Peyer's patch (tissue), 4 donors: ENCODE results near the gene RPAP3. TPM values are rescaled to one million over a fixed set of nuclear protein-coding genes. Genes with fewer than 3 reads are reported as not detected.

Experiments
- DNase-seq, 3 donors: peaks; one replicate each; pipeline ENCODE4 v3.0.0-alpha.2; 2017 to 2019
- H3K27ac ChIP-seq, 4 donors: fragments of 200-600 bp; sonication (generic); one replicate each; pipeline ENCODE4 v1.5.1; 2016 to 2019
- H3K27me3 ChIP-seq, 2 donors: fragments of 200-600 bp; sonication (generic); one replicate each; pipeline ENCODE4 v1.5.1; 2019
- H3K36me3 ChIP-seq, 3 donors: fragments of 200-600 bp; sonication (generic); one replicate each; pipeline ENCODE4 v1.5.1; 2016 to 2019
- H3K4me1 ChIP-seq, 4 donors: fragments of 200-600 bp; sonication (generic); one replicate each; pipeline ENCODE4 v1.5.1; 2016 to 2019
- H3K4me3 ChIP-seq, 4 donors: fragments of 200-600 bp; sonication (generic); 1 replicate in 3 of 4; 2 replicates in 1 of 4; pipeline ENCODE4 v1.5.1; 2016 to 2019; ENCODE audit warnings: mild to moderate bottlenecking in 1 of 4
- H3K9me3 ChIP-seq, 4 donors: fragments of 200-600 bp; sonication (generic); one replicate each; pipeline ENCODE4 v1.5.1; 2016 to 2019; ENCODE audit warnings: mild to moderate bottlenecking in 1 of 4
- POLR2A ChIP-seq, 2 donors: fragments of 450-650 bp; IDR thresholded peaks; one replicate each; pipeline ENCODE4 v1.5.1; 2017; ENCODE audit warnings: antibody characterized with exemption in 2 of 2, mild to moderate bottlenecking in 2 of 2, moderate library complexity in 2 of 2
- total RNA-seq, 4 donors: library from RNA; depleted of rRNA; stranded (reverse); fragments of >200 nt; gene quantifications; one replicate each; pipeline ENCODE4 v1.1.0, GENCODE V29; 2016
- TF ChIP-seq, protein P1 (sequence below), 6 experiments: fragments of 450-650 bp in 4 of 6; fragments of 200-600 bp in 2 of 6; sonication (generic) in 1 of 6; IDR thresholded peaks; one replicate each; pipeline ENCODE4 v1.5.1; 2017 to 2019; ENCODE audit warnings: antibody characterized with exemption in 6 of 6, mild to moderate bottlenecking in 3 of 6, moderate library complexity in 1 of 6

RPAP3 gene
- total RNA-seq, 4 donors from 2014 or later: 5.4 to 33.8 (median 13.3) TPM

DNA sequence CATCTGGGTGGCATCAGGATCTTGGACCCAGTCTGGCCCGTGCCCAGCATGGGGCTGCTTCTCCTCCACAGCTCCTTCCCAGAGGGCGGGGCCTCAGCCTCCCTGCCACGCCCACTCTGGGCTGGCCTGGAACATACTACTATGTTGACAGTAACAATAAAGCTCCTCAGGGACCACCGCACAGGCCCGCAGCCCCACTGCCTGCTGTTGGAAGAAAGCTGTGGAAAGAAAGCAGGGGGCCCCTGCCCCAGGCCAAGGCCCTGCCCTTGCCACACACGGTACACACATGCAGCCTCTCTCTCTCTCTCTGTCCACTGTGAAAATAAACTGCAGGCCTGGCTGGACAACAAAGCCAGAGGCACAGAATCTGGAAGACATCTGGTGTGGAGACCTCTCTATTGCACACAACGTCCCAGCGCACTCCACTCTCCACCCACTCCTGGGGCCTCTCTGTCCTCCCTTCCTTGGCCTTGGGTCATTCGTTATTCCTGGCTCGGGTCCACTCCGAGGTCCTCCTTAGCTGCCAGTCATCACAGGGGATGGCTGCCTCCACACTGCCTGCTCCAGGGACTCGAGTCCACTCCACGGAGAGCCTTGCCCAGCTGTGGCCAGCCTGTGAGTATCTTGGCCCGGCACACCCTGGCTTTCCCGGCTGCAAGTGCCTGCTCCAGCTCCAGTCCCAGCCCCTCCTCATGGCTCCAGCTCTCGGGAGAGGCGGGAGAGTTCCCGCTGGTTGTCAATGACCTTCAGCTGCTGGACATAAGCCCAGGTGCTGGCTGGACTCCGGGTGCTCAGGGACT, 31.2 kb upstream of the RPAP3 start:
- DNase-seq: peak in 1 of 3 donors; percentile 71
- Histone ChIP-seq H3K4me1 (peaks cover 3 to 55% (median 24%) of the 10 kb centered on the region in 4 donors), H3K9me3 (no peaks in the 10 kb centered on the region), H3K4me3 (no peak overlapping the region), H3K36me3 (no peaks in the 10 kb centered on the region), H3K27me3 (no peaks in the 10 kb centered on the region), H3K27ac (peak overlapping the region; percentile 59 to 74 (median 66))
- TF ChIP-seq, protein P1, sequence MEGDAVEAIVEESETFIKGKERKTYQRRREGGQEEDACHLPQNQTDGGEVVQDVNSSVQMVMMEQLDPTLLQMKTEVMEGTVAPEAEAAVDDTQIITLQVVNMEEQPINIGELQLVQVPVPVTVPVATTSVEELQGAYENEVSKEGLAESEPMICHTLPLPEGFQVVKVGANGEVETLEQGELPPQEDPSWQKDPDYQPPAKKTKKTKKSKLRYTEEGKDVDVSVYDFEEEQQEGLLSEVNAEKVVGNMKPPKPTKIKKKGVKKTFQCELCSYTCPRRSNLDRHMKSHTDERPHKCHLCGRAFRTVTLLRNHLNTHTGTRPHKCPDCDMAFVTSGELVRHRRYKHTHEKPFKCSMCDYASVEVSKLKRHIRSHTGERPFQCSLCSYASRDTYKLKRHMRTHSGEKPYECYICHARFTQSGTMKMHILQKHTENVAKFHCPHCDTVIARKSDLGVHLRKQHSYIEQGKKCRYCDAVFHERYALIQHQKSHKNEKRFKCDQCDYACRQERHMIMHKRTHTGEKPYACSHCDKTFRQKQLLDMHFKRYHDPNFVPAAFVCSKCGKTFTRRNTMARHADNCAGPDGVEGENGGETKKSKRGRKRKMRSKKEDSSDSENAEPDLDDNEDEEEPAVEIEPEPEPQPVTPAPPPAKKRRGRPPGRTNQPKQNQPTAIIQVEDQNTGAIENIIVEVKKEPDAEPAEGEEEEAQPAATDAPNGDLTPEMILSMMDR (IDR thresholded peaks at IDR 0.05): no peak

DNA sequence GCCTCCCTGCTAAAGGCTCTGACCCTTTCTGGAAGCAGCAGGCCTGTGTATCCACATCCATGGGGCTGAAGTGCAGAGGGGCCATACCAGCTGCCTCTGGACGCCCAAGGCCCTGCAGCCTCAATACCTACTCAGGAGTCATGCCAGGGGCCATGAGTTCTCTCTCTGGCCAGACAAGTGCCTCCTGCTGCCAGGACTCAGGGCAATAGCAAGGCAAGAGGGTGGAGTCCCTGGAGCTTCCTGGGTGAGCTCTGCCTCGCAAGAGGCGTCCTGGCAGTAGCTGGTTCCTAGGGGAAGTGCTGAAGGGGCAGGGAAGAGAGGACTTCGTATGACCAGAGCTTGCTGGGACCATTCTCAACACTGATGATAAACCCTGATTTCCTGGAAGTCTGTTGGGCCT, 30.4 kb upstream of the RPAP3 start:
- no peak for TF ChIP-seq POLR2A (IDR thresholded peaks at IDR 0.05)
- TF ChIP-seq, protein P1 (IDR thresholded peaks at IDR 0.05): no peak
- Histone ChIP-seq H3K27ac (peak overlapping the region; percentile 59 to 74 (median 66)), H3K4me1 (peaks cover 3 to 52% (median 21%) of the 10 kb centered on the region in 4 donors), H3K27me3 (no peaks in the 10 kb centered on the region), H3K4me3 (no peak overlapping the region), H3K36me3 (no peaks in the 10 kb centered on the region), H3K9me3 (no peaks in the 10 kb centered on the region)
- no peak for DNase-seq

DNA sequence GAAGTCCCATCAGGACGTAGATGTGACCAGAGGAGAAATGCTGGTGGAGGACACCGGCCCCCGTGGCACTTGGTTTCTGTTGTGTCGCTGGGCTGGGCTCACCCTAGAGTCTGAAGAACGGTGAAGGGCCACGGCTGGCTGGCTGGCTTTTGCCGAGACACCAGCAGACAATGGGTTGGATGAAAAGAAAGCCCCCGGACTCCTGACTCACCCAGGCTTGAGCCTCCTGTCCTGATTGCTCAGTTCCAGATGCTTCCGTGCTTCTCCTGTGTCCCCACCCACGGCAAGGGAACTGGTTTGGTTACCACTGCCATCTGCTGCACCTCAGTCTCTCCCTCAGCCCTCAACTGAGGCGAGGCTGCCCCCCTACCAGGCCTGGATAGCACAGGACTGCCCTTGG, 29.8 kb upstream of the RPAP3 start:
- Histone ChIP-seq H3K4me1 (peaks cover 3 to 47% (median 15%) of the 10 kb centered on the region in 4 donors), H3K27me3 (no peaks in the 10 kb centered on the region), H3K4me3 (no peak overlapping the region), H3K36me3 (no peaks in the 10 kb centered on the region), H3K27ac (peak overlapping the region; percentile 59 to 74 (median 66)), H3K9me3 (no peaks in the 10 kb centered on the region)
- no peak for TF ChIP-seq POLR2A (IDR thresholded peaks at IDR 0.05)
- DNase-seq: no peak

DNA sequence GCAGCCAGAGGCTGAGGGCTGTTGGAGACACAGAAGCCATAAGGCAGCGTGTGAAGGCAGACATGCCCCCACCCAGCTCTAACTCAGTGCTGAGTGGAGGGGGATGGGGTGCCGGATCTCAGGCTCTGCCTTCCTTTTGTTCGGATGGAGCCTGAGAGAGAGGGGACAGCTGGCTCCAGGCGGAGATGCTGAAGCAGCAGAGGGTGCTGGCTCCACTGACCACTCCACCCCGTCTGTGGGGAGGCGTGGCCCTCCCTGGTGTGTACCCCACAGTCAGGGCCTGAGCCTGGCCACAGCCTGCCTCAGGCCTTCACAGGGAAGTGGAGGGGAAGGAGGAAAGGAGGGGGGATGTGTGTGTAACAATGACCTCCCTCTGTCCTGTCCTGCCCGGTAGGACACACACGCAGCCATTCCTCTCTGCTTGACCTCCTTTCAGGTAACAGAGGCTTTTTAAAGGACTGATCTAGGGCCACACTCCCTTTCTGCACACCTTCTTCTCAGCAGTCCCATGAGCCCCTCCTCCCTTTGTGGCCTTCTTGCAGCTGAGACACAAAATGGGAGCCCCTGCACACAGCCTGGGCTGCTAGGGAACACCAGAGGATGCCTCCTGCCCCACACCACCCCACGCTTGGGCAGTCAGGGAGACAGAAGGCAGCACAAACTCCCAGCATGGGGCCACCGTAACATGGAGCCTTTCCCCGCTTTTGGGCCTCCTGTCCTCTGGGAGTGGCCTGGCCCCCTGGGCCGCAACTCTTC, 29.1 kb upstream of the RPAP3 start:
- no peak for DNase-seq
- no peaks in the 10 kb centered on the region for H3K27me3 ChIP-seq
- no peaks in the 10 kb centered on the region for H3K36me3 ChIP-seq
- TF ChIP-seq POLR2A (IDR thresholded peaks at IDR 0.05): no peak
- TF ChIP-seq, protein P1 (IDR thresholded peaks at IDR 0.05): no peak
- H3K4me3 ChIP-seq: no peak overlapping the region
- H3K9me3 ChIP-seq: no peaks in the 10 kb centered on the region
- H3K4me1 ChIP-seq: peaks cover 3 to 39% (median 9%) of the 10 kb centered on the region in 4 donors
- H3K27ac ChIP-seq: peak overlapping the region in 3 of 4 donors; percentile 27 to 74 (median 71)

DNA sequence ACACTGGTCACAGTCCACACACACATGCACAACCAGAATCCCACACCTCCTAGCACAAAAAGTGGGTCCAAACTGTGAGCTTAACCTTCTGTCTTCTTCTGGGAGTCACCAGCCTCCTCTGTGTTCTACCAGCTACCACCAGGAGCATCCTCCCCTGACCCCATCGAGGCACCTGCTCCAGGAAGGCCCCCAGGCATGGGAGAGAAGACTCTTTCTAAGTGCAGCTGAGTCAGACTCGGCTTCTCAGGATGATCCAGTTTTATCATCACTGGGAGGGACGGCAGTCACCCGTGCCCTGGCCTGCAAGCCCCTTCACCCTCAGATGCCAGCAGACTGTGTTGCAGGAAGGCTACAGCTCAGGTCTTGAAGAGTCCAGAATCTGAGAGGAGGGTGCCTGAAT, 27.3 kb upstream of the RPAP3 start:
- TF ChIP-seq, protein P1 (IDR thresholded peaks at IDR 0.05): no peak
- TF ChIP-seq POLR2A (IDR thresholded peaks at IDR 0.05): no peak
- no peaks in the 10 kb centered on the region for H3K9me3 ChIP-seq
- H3K36me3 ChIP-seq: no peaks in the 10 kb centered on the region
- no peak overlapping the region for H3K27ac ChIP-seq
- DNase-seq: no peak
- H3K27me3 ChIP-seq: no peaks in the 10 kb centered on the region
- no peak overlapping the region for H3K4me3 ChIP-seq
- peaks cover 0 to 31% (median 5%) of the 10 kb centered on the region in 4 donors for H3K4me1 ChIP-seq

DNA sequence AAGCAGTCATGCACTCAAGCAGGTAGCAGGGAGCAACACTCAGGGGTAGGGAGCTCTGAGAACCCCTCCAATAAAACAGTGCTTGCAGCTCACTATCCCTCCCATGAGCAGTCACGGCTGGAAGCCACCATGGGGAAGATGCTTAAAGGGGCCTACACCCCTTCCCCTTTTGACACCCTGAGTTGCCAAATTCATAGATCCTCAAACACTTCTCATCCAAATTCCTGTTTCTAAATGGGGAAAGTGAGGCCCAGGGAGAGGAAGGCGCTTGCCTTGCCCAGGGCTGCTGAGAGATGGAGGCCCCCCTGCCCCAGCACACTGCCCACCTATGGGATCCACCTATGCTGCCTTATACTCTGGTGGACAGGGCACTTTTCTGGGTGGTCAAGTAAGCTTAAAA, 26.7 kb upstream of the RPAP3 start:
- no peak overlapping the region for H3K27ac ChIP-seq
- no peaks in the 10 kb centered on the region for H3K27me3 ChIP-seq
- no peak overlapping the region for H3K4me3 ChIP-seq
- TF ChIP-seq POLR2A (IDR thresholded peaks at IDR 0.05): no peak
- TF ChIP-seq, protein P1 (IDR thresholded peaks at IDR 0.05): no peak
- H3K9me3 ChIP-seq: no peaks in the 10 kb centered on the region
- peaks cover 0 to 25% (median 5%) of the 10 kb centered on the region in 4 donors for H3K4me1 ChIP-seq
- no peaks in the 10 kb centered on the region for H3K36me3 ChIP-seq
- DNase-seq: no peak
